Epithelial cell of proximal tubule (primary cell): ENCODE measurements around the gene MEGF11. TPM values are rescaled to one million over a fixed set of nuclear protein-coding genes. Genes with fewer than 3 reads are reported as not detected.

ENCODE experiments used
- DNase-seq: peaks from one replicate; pipeline ENCODE4 v3.0.0-alpha.2; 2011; ENCODE audit warnings: low read depth
- H3K4me3 ChIP-seq: 2 replicates; pipeline ENCODE4 v1.5.1; 2011; ENCODE audit warnings: low read depth, mild to moderate bottlenecking, low read length
- CTCF ChIP-seq: conservative IDR thresholded peaks from 2 replicates; pipeline ENCODE4 v1.5.1; 2012; ENCODE audit warnings: low read depth, mild to moderate bottlenecking, low read length
- total RNA-seq: library from RNA; depleted of rRNA; stranded (reverse); fragments of >200 nt; gene quantifications from 2 replicates; pipeline ENCODE4 v1.2.3, GENCODE V29; 2015

The MEGF11 gene
- total RNA-seq, 1 donor from 2014 or later: 3.7 TPM

GRCh38 chr15:66068801-66069200 is 184.7 kb downstream of the MEGF11 start:
- H3K4me3 ChIP-seq: no peak overlapping the region
- no peak for TF ChIP-seq CTCF
- no peak for DNase-seq

- no peak for TF ChIP-seq CTCF
- DNase-seq: no peak
- no peak overlapping the region for H3K4me3 ChIP-seq
Observed at GRCh38 chr15:66067687-66068086, 185.9 kb downstream of the MEGF11 start.

DNA sequence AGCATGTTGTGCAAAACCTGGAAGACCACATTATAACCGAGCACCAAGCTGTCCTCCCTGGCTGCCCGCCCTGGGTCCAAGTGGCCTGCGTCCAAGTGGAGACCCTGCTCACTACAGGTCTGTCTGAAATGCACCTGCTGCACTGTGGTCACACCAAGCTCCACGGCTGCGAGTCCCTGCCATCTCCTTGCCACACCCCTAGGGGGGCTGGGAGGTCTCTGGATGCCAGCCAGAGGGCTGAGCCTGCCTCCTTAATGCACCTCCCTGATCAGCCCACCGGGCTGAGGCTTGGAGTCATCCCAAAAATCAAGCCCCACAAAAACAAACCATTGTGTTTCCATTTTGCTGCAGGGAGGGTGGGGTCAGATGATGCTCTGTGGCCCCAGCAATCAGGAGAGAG is 187.1 kb downstream of the MEGF11 start:
- no peak for DNase-seq
- TF ChIP-seq CTCF: no peak
- H3K4me3 ChIP-seq: no peak overlapping the region

DNA sequence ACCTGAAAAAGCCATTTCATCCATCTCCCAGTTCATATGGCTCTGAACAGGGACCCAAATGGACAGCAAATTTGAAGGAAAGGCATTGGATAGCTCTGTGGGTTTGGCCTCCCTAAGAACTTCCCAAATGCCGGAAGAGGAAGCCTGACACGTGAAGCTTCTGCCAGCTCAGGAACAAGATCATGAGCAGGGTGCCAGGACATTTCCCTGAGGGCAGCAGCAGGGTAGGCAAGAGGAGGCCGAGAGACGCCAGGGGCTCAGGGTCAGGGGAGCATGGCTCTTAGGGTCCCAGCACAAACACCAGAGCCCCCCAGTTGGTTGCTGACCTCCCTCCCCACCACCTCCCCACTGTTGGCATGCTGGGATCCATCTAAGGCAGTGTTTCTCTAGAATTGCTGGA is 187.5 kb downstream of the MEGF11 start:
- no peak for TF ChIP-seq CTCF
- H3K4me3 ChIP-seq: no peak overlapping the region
- DNase-seq: no peak

GRCh38 chr15:66065325-66065724 is 188.2 kb downstream of the MEGF11 start:
- TF ChIP-seq CTCF: no peak

GRCh38 chr15:66063147-66063546 is 190.4 kb downstream of the MEGF11 start:
- no peak for DNase-seq
- TF ChIP-seq CTCF: no peak

More at GRCh38 chr15:66065325-66065724, 188.2 kb downstream of the MEGF11 start:
- no peak overlapping the region for H3K4me3 ChIP-seq
- no peak for DNase-seq

DNA sequence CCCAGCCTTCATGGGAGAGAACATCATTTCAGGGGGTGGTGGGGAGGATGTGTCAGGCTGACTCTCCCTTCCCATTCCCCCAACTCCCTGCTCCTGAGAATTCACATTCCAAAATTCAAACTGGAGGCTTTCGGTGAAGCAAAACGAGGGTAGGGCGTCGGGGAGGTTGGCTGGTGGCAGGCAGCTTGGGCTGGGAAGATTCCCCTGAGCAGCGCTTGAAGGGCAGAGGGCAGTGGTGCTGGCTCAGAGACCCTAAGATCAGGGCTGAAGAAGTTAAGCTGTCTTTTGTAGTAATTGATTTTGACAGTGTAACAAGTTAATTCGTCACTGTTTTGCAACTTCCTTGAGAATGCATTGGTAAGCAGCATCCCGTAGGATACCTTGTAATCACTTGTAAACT is 196.5 kb downstream of the MEGF11 start:
- no peak for TF ChIP-seq CTCF
- no peak for DNase-seq
- H3K4me3 ChIP-seq: no peak overlapping the region

More at GRCh38 chr15:66063147-66063546, 190.4 kb downstream of the MEGF11 start:
- no peak overlapping the region for H3K4me3 ChIP-seq
